WTC11 (cell line): ENCODE results near the gene ACTN1. TPM values are rescaled to one million over a fixed set of nuclear protein-coding genes. Genes with fewer than 3 reads are reported as not detected.
A peak's percentile ranks its signal among the peaks of the same experiment; 100 is the strongest.

Experiments
- ATAC-seq: fragments of 200-7000 bp; cut with Tn5 transposase; 2 replicates; pipeline ENCODE4 v1.10.0; 2021; ENCODE audit warnings: mild to moderate bottlenecking, moderate library complexity
- CTCF ChIA-PET: fragments of 300-600 bp; sonication (Branson Sonifier 250); formaldehyde crosslinking; loops from one replicate; lab custom pipeline; 2021; ENCODE audit warnings: antibody characterized with exemption; lab: Charles Lee
- POLR2A ChIA-PET: fragments of 350-600 bp; sonication (Branson Sonifier 250); formaldehyde crosslinking; loops from one replicate; lab custom pipeline; 2021; ENCODE audit warnings: antibody characterized with exemption; lab: Charles Lee
- DNase-seq: peaks from one replicate; pipeline ENCODE4 v3.0.0; 2021; ENCODE audit warnings: low spot score
- H3K27ac Mint-ChIP-seq: 2 replicates; pipeline ENCODE4 v1.8.0; 2021; ENCODE audit warnings: mixed read lengths
- H3K27me3 Mint-ChIP-seq: 2 replicates; pipeline ENCODE4 v1.8.0; 2021; ENCODE audit warnings: low read depth, mild to moderate bottlenecking, moderate library complexity, mixed read lengths
- H3K36me3 Mint-ChIP-seq: 2 replicates; pipeline ENCODE4 v1.8.0; 2021; ENCODE audit warnings: mixed read lengths
- H3K4me1 Mint-ChIP-seq: 2 replicates; pipeline ENCODE4 v1.8.0; 2022; ENCODE audit warnings: mixed read lengths
- H3K4me3 Mint-ChIP-seq: 2 replicates; pipeline ENCODE4 v1.8.0; 2021; ENCODE audit warnings: mild to moderate bottlenecking, moderate library complexity, mixed read lengths
- H3K9me3 Mint-ChIP-seq: 2 replicates; pipeline ENCODE4 v1.8.0; 2021; ENCODE audit warnings: mixed read lengths
- AFF4 ChIP-seq: sonication (generic); formaldehyde crosslinking; IDR thresholded peaks from 2 replicates; pipeline ENCODE4 v1.8.1; 2023; ENCODE audit warnings: mild to moderate bottlenecking, missing genetic modification reagents, borderline replicate concordance
- ARID4B ChIP-seq: sonication (generic); formaldehyde crosslinking; IDR thresholded peaks from 2 replicates; pipeline ENCODE4 v1.8.0; 2023; ENCODE audit warnings: missing genetic modification reagents, mild to moderate bottlenecking, borderline replicate concordance
- CTCF ChIP-seq: fragments of 200-600 bp; IDR thresholded peaks from 2 replicates; pipeline ENCODE4 v1.8.0; 2022; ENCODE audit warnings: antibody characterized with exemption
- HMGA2 ChIP-seq: fragments of 250-450 bp; sonication (Bioruptor Pico); IDR thresholded peaks from 2 replicates; pipeline ENCODE4 v1.4.0; 2021; ENCODE audit warnings: mild to moderate bottlenecking, moderate library complexity
- HMGXB4 ChIP-seq: sonication (generic); formaldehyde crosslinking; IDR thresholded peaks from 2 replicates; pipeline ENCODE4 v1.8.1; 2023; ENCODE audit warnings: mild to moderate bottlenecking, moderate library complexity, missing genetic modification reagents
- MLX ChIP-seq: sonication (generic); formaldehyde crosslinking; IDR thresholded peaks from 2 replicates; pipeline ENCODE4 v1.8.1; 2023; ENCODE audit warnings: mild to moderate bottlenecking, missing genetic modification reagents, moderate library complexity
- NFATC4 ChIP-seq: fragments of 250-450 bp; sonication (Bioruptor Pico); IDR thresholded peaks from 2 replicates; pipeline ENCODE4 v1.9.0; 2021; ENCODE audit warnings: mild to moderate bottlenecking
- NR2C2 ChIP-seq: sonication (generic); formaldehyde crosslinking; IDR thresholded peaks from 2 replicates; pipeline ENCODE4 v1.8.0; 2022; ENCODE audit warnings: mild to moderate bottlenecking, missing genetic modification reagents
- TCF7 ChIP-seq: sonication (generic); formaldehyde crosslinking; IDR thresholded peaks from 2 replicates; pipeline ENCODE4 v1.8.0; 2022; ENCODE audit warnings: mild to moderate bottlenecking, low read depth, missing genetic modification reagents, moderate library complexity
- TEAD1 ChIP-seq: sonication (generic); formaldehyde crosslinking; IDR thresholded peaks from 2 replicates; pipeline ENCODE4 v1.8.0; 2022; ENCODE audit warnings: mild to moderate bottlenecking, missing genetic modification reagents
- ZBTB21 ChIP-seq: sonication (generic); formaldehyde crosslinking; IDR thresholded peaks from 2 replicates; pipeline ENCODE4 v1.8.1; 2023; ENCODE audit warnings: mild to moderate bottlenecking, missing genetic modification reagents, borderline replicate concordance
- ZNF121 ChIP-seq: sonication (generic); formaldehyde crosslinking; IDR thresholded peaks from 2 replicates; pipeline ENCODE4 v1.8.0; 2023; ENCODE audit warnings: missing genetic modification reagents
- ZNF317 ChIP-seq: sonication (generic); formaldehyde crosslinking; IDR thresholded peaks from 2 replicates; pipeline ENCODE4 v1.8.1; 2023; ENCODE audit warnings: low read depth, mild to moderate bottlenecking, moderate library complexity, missing genetic modification reagents, borderline replicate concordance
- ZNF396 ChIP-seq: fragments of 250-450 bp; sonication (Bioruptor Pico); IDR thresholded peaks from 2 replicates; pipeline ENCODE4 v1.8.0; 2021; ENCODE audit warnings: mild to moderate bottlenecking, moderate library complexity, borderline replicate concordance
- total RNA-seq: library from RNA; stranded (reverse); gene quantifications from 3 replicates; pipeline ENCODE4 v1.2.3, GENCODE V29; 2021

The ACTN1 gene
- total RNA-seq, 1 experiment from 2014 or later, result 196 TPM

GRCh38 chr14:68951035-68951797, 27.9 kb downstream of the ACTN1 start:
- DNase-seq, result no peak
- Mint-ChIP-seq H3K4me3 (no peak overlapping the region), H3K27ac (0 out of 2 replicates have a peak overlapping the region, but pooled peaks have one; percentile 57), H3K27me3 (no peaks in the 10 kb centered on the region), H3K36me3 (no peaks in the 10 kb centered on the region; the same call in 1 of the 2 replicates), H3K9me3 (no peaks in the 10 kb centered on the region), H3K4me1 (peaks cover 69% of the 10 kb centered on the region)
- POLR2A ChIA-PET, result interaction anchor here (0.6 kb wide), 1 partner anchor 10 kb away, joined by 3 read pairs; no protein-coding TSS in a partner anchor
- CTCF ChIA-PET, result interaction anchor here (0.5 to 2.6 kb wide), 4 partner anchors 9 to 310 kb away, joined by 3 to 7 read pairs (median 4); no protein-coding TSS in a partner anchor
- no peak for TF ChIP-seq HMGA2 (CRISPR knock-in tag)
- no peak for TF ChIP-seq CTCF
- no peak for TF ChIP-seq AFF4 (CRISPR knock-in tag)
- no peak for TF ChIP-seq TCF7 (CRISPR knock-in tag)
- no peak for TF ChIP-seq ZNF396
- no peak for TF ChIP-seq ARID4B (CRISPR knock-in tag)
- TF ChIP-seq TEAD1 (CRISPR knock-in tag), result no peak
- no peak for TF ChIP-seq MLX (CRISPR knock-in tag)
- no peak for TF ChIP-seq ZBTB21 (CRISPR knock-in tag)
- no peak for TF ChIP-seq HMGXB4 (CRISPR knock-in tag)
- TF ChIP-seq ZNF121 (CRISPR knock-in tag), result no peak
- no peak for TF ChIP-seq NR2C2 (CRISPR knock-in tag)
- TF ChIP-seq NFATC4 (CRISPR knock-in tag), result no peak
- TF ChIP-seq ZNF317 (CRISPR knock-in tag), result no peak
- no peak for ATAC-seq
